ENCODE results near the gene STK11.
A peak's percentile ranks its signal among the peaks of the same experiment; 100 is the strongest.

GRCh38 chr19:1257475-1258162 lies 52.0 kb downstream of the STK11 start:
- TF ChIP-seq CTCF (IDR thresholded peaks at IDR 0.05 in 8 of 11, conservative IDR thresholded peaks at IDR 0.05 in 3 of 11): no peak
- TF ChIP-seq POLR2AphosphoS5 (IDR thresholded peaks at IDR 0.05): peak in 2 of 3 donors; percentile 11 to 73
- TF ChIP-seq POLR2A (IDR thresholded peaks at IDR 0.05): no peak
